MCF 10A (cell line): ENCODE data around the gene EPB41L4A. TPM values are rescaled to one million over a fixed set of nuclear protein-coding genes. Genes with fewer than 3 reads are reported as not detected.
"Not testable (repeated sequence)": the region's sequence is repeated elsewhere in the genome, so short reads cannot be mapped to it uniquely, and the experiment has no call there.

ENCODE experiments used
- BruUV-seq: library from RNA; stranded (reverse); fragments of 400-500 nt; replicated peaks from 2 replicates; lab custom pipeline; 2021; lab: Mats Ljungman, UMichigan
- CTCF ChIA-PET: fragments of 300-600 bp; sonication (Branson Sonifier 250); formaldehyde crosslinking; extraction: SDS; loops from one replicate; lab custom pipeline; 2021; ENCODE audit warnings: antibody characterized with exemption, inconsistent platforms; lab: Yijun Ruan, JAX
- POLR2A ChIA-PET: fragments of 300-600, 350-650 bp; sonication (Branson Sonifier 250); formaldehyde crosslinking; extraction: SDS; loops from one replicate; lab custom pipeline; 2020; ENCODE audit warnings: antibody characterized with exemption, inconsistent platforms; lab: Yijun Ruan, JAX
- DNase-seq: peaks from one replicate; pipeline ENCODE4 v3.0.0-alpha.2; 2018; ENCODE audit not compliant: unreplicated experiment
- H3K27ac Mint-ChIP-seq: one replicate; pipeline ENCODE4 v1.8.0; 2022; ENCODE audit warnings: mild to moderate bottlenecking, low read depth, mixed read lengths; ENCODE audit not compliant: unreplicated experiment
- H3K27me3 Mint-ChIP-seq: one replicate; pipeline ENCODE4 v1.8.0; 2022; ENCODE audit warnings: mixed read lengths; ENCODE audit not compliant: insufficient read depth, unreplicated experiment
- H3K36me3 Mint-ChIP-seq: one replicate; pipeline ENCODE4 v1.8.0; 2022; ENCODE audit warnings: mild to moderate bottlenecking, moderate library complexity, mixed read lengths; ENCODE audit not compliant: insufficient read depth, unreplicated experiment
- H3K4me1 Mint-ChIP-seq: one replicate; pipeline ENCODE4 v1.8.0; 2022; ENCODE audit warnings: mixed read lengths; ENCODE audit not compliant: insufficient read depth, unreplicated experiment
- H3K4me3 Mint-ChIP-seq: one replicate; pipeline ENCODE4 v1.8.0; 2022; ENCODE audit warnings: mild to moderate bottlenecking, moderate library complexity, mixed read lengths; ENCODE audit not compliant: unreplicated experiment
- H3K9me3 Mint-ChIP-seq: one replicate; pipeline ENCODE4 v1.8.0; 2022; ENCODE audit warnings: mixed read lengths; ENCODE audit not compliant: unreplicated experiment
- CTCF ChIP-seq: fragments of 200-600 bp; IDR thresholded peaks from one replicate; pipeline ENCODE4 v1.8.0; 2022; ENCODE audit warnings: antibody characterized with exemption, mild to moderate bottlenecking; ENCODE audit not compliant: unreplicated experiment
- intact Hi-C: fragments of 100-400 bp; cut with micrococcal nuclease; formaldehyde crosslinking; loops from 2 replicates; pipeline ENCODE4 v1.14.1; 2022
- total RNA-seq: library from RNA; stranded (reverse); gene quantifications from 2 replicates; pipeline ENCODE4 v1.2.3, GENCODE V29; 2022

EPB41L4A gene
- total RNA-seq, 1 experiment from 2014 or later: 12.4 TPM

- Mint-ChIP-seq H3K27ac (no peak overlapping the region), H3K36me3 (peaks cover 18% of the 10 kb centered on the region), H3K4me1 (peaks cover 6% of the 10 kb centered on the region), H3K27me3 (no peaks in the 10 kb centered on the region), H3K4me3 (no peak overlapping the region), H3K9me3 (no peaks in the 10 kb centered on the region)
- BruUV-seq: no TSS peak
- TF ChIP-seq CTCF: no peak
- CTCF ChIA-PET: interaction anchor here (1.1 to 1.7 kb wide), 3 partner anchors 33 to 284 kb away, joined by 3 to 27 read pairs (median 4); partner anchors contain the start of gene EPB41L4A
- intact Hi-C loops: no loop called here
- POLR2A ChIA-PET: interaction anchor here (0.8 to 1.0 kb wide), 2 partner anchors 25 to 211 kb away, joined by 3 to 7 read pairs; no protein-coding TSS in a partner anchor
- DNase-seq: no peak
These were observed 210.1 kb downstream of the EPB41L4A start for GRCh38 chr5:112208699-112209615.

GRCh38 chr5:112208195-112208594 is 210.9 kb downstream of the EPB41L4A start:
- POLR2A ChIA-PET, H3K27me3 Mint-ChIP-seq, BruUV-seq, intact Hi-C loops, H3K4me3 Mint-ChIP-seq, DNase-seq, H3K9me3 Mint-ChIP-seq, H3K27ac Mint-ChIP-seq, H3K4me1 Mint-ChIP-seq: not testable (repeated sequence)
- CTCF ChIA-PET: interaction anchor here (0.6 to 1.7 kb wide), 3 partner anchors 213 to 314 kb away, joined by 3 to 27 read pairs (median 3); partner anchors contain the start of gene EPB41L4A
- peaks cover 24% of the 10 kb centered on the region for H3K36me3 Mint-ChIP-seq

GRCh38 chr5:112205846-112206245 is 213.2 kb downstream of the EPB41L4A start:
- no TSS peak for BruUV-seq
- peaks cover 41% of the 10 kb centered on the region for H3K36me3 Mint-ChIP-seq
- intact Hi-C loops: no loop called here
- ChIA-PET CTCF (interaction anchor here (0.7 to 3.5 kb wide), 6 partner anchors 11 to 290 kb away, joined by 3 to 25 read pairs (median 4); partner anchors contain the start of gene EPB41L4A), POLR2A (interaction anchor here (2.9 kb wide), 1 partner anchor 213 kb away, joined by 24 read pairs; the partner anchor contains the start of gene EPB41L4A)
- H3K4me1 Mint-ChIP-seq: peaks cover 16% of the 10 kb centered on the region
- no peak overlapping the region for H3K27ac Mint-ChIP-seq
- TF ChIP-seq CTCF: no peak
- no peak overlapping the region for H3K4me3 Mint-ChIP-seq
- DNase-seq: no peak
- H3K27me3 Mint-ChIP-seq: no peaks in the 10 kb centered on the region
- no peaks in the 10 kb centered on the region for H3K9me3 Mint-ChIP-seq

GRCh38 chr5:112203229-112203628 is 215.8 kb downstream of the EPB41L4A start:
- Mint-ChIP-seq H3K27ac (no peak overlapping the region), H3K9me3 (no peaks in the 10 kb centered on the region), H3K4me3 (no peak overlapping the region), H3K36me3 (peaks cover 51% of the 10 kb centered on the region), H3K27me3 (no peaks in the 10 kb centered on the region), H3K4me1 (peaks cover 10% of the 10 kb centered on the region)
- no TSS peak for BruUV-seq
- POLR2A ChIA-PET: interaction anchor here (1.1 to 2.9 kb wide), 2 partner anchors 31 to 216 kb away, joined by 3 to 24 read pairs; partner anchors contain the start of gene EPB41L4A
- no peak for DNase-seq
- TF ChIP-seq CTCF: no peak
- intact Hi-C loops: no loop called here
- CTCF ChIA-PET: interaction anchor here (0.7 to 2.6 kb wide), 3 partner anchors 9 to 289 kb away, joined by 3 to 16 read pairs (median 3); no protein-coding TSS in a partner anchor
